Measurements from ENCODE around the gene SIMC1.
"Not testable (repeated sequence)": the region's sequence is repeated elsewhere in the genome, so short reads cannot be mapped to it uniquely, and the experiment has no call there.

SIMC1 gene

DNA sequence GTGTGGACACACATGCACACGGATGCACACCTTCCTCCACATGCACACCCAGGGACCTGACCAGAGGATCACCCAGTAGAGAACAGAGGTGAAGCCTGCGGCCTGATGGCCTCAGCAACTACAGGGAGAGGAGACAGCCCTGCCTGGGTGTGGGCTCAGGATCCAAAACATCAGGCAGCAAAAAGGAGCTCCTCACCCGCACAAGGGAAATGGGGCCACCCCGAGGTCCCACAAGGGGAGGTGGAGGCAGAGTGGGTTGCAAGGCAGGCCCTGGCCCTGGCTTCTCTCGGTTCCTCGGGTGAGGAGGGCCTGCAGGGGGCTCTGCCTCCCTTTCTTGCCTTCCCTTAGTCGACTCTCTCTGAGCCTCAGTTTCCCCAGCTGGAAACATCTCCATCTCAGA, 41.4 kb upstream of the SIMC1 start:
- H3K36me3 ChIP-seq (ENCODE audit: insufficient read depth, low read depth, low read length); H3K27ac ChIP-seq (ENCODE audit: low read length); H3K9ac ChIP-seq (ENCODE audit: low read depth, low read length); H3K4me3 ChIP-seq (ENCODE audit: low read length); H3K9me3 ChIP-seq (ENCODE audit: insufficient read depth, low read depth, low read length); H3K4me1 ChIP-seq (ENCODE audit: insufficient read depth, low read length): not testable (repeated sequence)
- peaks cover 77% of the 10 kb centered on the region for H3K27me3 ChIP-seq (ENCODE audit: insufficient read depth, low read length)

DNA sequence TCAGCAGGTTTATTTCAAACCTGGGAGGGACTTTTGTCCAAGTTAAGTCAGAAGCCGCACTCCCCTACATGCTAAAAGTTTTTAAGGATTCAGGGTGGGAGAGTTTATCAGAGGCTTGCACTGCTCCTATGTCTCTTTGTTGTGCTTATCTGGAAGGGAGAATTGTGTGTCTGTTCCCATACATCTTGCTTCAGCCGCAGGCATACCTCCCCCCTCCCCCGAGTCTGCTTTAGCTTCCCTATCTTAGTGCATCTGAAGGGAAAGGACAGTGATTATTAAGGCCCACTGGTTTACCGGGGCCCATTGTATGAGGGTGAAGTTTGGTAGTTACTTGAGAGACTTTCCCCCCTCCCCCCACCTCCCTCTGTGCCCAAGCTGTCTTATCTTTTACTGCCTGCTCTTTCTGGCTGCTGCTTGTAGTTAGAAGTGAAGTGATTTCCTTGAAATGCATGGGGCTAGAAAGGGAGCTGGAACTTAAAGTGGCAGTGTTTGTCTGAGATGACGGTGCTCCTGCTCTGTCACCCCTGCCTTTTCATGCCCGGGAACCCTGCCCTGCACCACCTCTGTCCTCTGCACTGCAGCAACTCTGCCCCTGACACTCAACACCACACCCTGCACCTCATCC, 40.9 kb upstream of the SIMC1 start:
- H3K4me1 ChIP-seq (ENCODE audit: insufficient read depth, low read length); H3K27ac ChIP-seq (ENCODE audit: low read length); H3K36me3 ChIP-seq (ENCODE audit: insufficient read depth, low read depth, low read length); H3K9me3 ChIP-seq (ENCODE audit: insufficient read depth, low read depth, low read length); H3K9ac ChIP-seq (ENCODE audit: low read depth, low read length); H3K4me3 ChIP-seq (ENCODE audit: low read length): not testable (repeated sequence)
- H3K27me3 ChIP-seq (ENCODE audit: insufficient read depth, low read length) = peaks cover 73% of the 10 kb centered on the region

DNA sequence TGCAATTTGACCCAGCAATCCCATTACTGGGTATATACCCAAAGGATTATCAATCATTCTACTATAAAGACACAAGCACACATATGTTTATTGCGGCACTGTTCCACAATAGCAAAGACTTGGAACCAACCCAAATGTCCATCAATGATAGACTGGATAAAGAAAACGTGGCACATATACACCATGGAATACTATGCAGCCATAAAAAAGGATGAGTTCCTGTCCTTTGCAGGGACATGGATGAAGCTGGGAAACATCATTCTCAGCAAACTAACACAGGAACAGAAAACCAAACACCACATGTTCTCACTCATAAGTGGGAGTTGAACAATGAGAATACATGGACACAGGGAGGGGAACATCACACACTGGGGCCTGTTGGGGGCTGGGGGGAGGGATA, 39.9 kb upstream of the SIMC1 start:
- H3K9me3 ChIP-seq (ENCODE audit: insufficient read depth, low read depth, low read length); H3K4me3 ChIP-seq (ENCODE audit: low read length); H3K27ac ChIP-seq (ENCODE audit: low read length); H3K9ac ChIP-seq (ENCODE audit: low read depth, low read length); H3K4me1 ChIP-seq (ENCODE audit: insufficient read depth, low read length); H3K36me3 ChIP-seq (ENCODE audit: insufficient read depth, low read depth, low read length): not testable (repeated sequence)
- H3K27me3 ChIP-seq (ENCODE audit: insufficient read depth, low read length) = peaks cover 66% of the 10 kb centered on the region

DNA sequence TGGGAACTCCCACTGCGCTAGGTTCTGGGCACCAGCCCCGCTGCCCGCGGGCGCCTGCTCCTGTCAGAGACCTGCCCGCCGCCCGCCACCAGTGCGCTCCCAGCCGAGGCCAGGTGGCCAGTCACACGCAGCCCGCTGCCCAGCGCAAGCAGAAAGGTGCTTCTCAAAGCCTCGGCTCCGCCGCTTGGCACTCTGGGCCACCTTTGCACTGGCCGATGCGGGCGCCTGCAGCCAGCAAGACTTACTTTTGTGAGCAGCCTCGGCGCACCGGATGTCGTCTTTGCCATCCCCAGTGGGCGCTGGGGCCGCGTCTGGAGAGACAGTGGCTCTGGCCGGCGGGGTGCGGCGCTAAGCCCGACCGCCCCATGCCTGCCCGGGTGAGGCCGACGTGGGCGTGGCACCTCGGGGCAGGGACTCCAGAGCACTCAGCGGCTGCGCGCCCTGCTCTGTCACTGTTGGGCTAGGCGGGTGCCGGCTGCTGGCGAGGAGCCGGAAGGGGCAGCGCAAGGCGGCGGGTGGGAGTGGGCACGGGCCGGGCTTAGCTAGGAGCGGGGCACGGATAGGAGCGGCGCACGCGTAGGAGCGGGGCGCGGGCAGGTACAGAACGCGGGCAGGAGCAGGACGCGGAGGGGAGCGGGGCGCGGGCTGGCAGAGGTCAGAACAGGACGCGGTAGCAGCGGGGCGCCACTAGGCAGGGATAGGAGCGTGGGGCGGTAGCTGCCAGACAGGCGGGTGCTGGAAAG, 39.1 kb upstream of the SIMC1 start:
- H3K9me3 ChIP-seq (ENCODE audit: insufficient read depth, low read depth, low read length); H3K4me1 ChIP-seq (ENCODE audit: insufficient read depth, low read length); H3K27ac ChIP-seq (ENCODE audit: low read length); H3K36me3 ChIP-seq (ENCODE audit: insufficient read depth, low read depth, low read length); H3K9ac ChIP-seq (ENCODE audit: low read depth, low read length): not testable (repeated sequence)
- H3K4me3 ChIP-seq (ENCODE audit: low read length) = peak overlapping the region; percentile 40; the same call in 1 of the 2 replicates
- H3K27me3 ChIP-seq (ENCODE audit: insufficient read depth, low read length) = peaks cover 57% of the 10 kb centered on the region

DNA sequence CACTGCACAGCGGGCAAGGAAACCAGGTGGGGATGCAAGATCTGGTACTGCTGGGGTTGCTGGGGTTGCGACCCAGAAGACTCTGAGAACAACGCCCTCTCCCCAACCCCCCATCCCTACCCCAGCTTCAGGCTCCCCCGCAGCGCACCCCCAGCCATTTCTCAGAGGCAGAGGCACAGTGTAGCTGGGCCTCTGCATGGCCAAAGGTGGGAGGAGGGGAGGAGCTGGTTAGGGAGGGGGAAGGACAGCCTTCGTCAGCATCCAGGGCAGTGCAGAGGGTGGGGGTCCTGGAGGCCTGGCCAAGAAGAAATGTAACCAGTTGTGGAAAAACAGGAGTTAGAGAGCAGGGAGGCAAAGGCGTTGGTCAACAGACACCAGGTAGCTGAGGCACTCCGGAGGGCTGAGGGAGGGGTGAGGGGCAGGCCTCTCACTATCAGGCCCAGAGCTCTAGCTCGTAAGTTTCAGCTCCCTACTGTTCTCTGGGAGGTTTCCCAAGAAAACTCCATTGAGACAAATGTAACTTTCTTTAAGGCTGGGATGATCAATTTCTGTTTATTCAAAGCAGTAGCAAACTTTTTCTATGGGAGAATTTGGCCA, 38.3 kb upstream of the SIMC1 start:
- H3K36me3 ChIP-seq (ENCODE audit: insufficient read depth, low read depth, low read length); H3K9me3 ChIP-seq (ENCODE audit: insufficient read depth, low read depth, low read length); H3K4me1 ChIP-seq (ENCODE audit: insufficient read depth, low read length); H3K9ac ChIP-seq (ENCODE audit: low read depth, low read length); H3K27ac ChIP-seq (ENCODE audit: low read length): not testable (repeated sequence)
- Histone ChIP-seq H3K4me3 (ENCODE audit: low read length) (peak overlapping the region; percentile 40; the same call in 1 of the 2 replicates), H3K27me3 (ENCODE audit: insufficient read depth, low read length) (peaks cover 52% of the 10 kb centered on the region)

DNA sequence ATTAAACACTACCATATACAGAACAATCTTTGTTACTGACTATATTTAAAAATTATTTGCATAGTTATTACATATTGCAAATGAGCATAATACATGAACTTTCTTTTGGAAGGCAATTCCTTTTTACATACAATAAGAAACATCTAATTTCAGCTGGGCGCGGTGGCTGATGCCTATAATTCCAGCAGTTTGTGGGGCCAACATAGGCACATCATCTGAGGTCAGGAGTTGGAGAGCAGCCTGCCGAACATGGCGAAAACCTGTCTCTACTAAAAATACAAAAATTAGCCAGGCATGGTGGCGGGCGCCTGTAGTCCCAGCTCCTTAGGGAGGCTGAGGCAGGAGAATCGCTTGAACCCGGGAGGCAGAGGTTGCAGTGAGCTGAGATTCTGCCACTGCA, 36.4 kb upstream of the SIMC1 start:
- Histone ChIP-seq H3K27ac (ENCODE audit: low read length) (no peak overlapping the region), H3K4me3 (ENCODE audit: low read length) (no peak overlapping the region), H3K9ac (ENCODE audit: low read depth, low read length) (no peak overlapping the region), H3K36me3 (ENCODE audit: insufficient read depth, low read depth, low read length) (no peaks in the 10 kb centered on the region), H3K9me3 (ENCODE audit: insufficient read depth, low read depth, low read length) (no peaks in the 10 kb centered on the region), H3K27me3 (ENCODE audit: insufficient read depth, low read length) (peaks cover 39% of the 10 kb centered on the region), H3K4me1 (ENCODE audit: insufficient read depth, low read length) (no peaks in the 10 kb centered on the region)

DNA sequence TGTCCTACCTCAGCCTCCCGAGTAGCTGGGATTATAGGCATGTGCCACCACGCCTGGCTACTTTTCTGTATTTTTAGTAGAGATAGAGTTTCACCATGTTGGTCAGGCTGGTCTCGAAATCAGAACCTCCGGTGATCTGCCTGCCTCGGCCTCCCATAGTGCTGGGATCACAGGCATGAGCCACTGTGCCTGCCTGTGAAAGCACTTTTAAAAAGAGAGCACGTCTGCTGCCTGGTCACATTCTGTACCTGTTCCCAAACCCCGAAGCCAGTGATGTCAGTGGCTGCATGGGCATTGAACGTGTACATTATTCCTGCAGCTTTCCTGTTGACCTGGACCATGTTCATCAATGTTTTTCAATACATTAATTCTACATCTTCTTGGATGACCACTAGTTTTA, 35.1 kb upstream of the SIMC1 start:
- H3K27ac ChIP-seq (ENCODE audit: low read length) = no peak overlapping the region
- H3K9me3 ChIP-seq (ENCODE audit: insufficient read depth, low read depth, low read length) = no peaks in the 10 kb centered on the region
- no peaks in the 10 kb centered on the region for H3K4me1 ChIP-seq (ENCODE audit: insufficient read depth, low read length)
- peaks cover 27% of the 10 kb centered on the region for H3K27me3 ChIP-seq (ENCODE audit: insufficient read depth, low read length)
- H3K9ac ChIP-seq (ENCODE audit: low read depth, low read length) = no peak overlapping the region
- no peak overlapping the region for H3K4me3 ChIP-seq (ENCODE audit: low read length)
- no peaks in the 10 kb centered on the region for H3K36me3 ChIP-seq (ENCODE audit: insufficient read depth, low read depth, low read length)

DNA sequence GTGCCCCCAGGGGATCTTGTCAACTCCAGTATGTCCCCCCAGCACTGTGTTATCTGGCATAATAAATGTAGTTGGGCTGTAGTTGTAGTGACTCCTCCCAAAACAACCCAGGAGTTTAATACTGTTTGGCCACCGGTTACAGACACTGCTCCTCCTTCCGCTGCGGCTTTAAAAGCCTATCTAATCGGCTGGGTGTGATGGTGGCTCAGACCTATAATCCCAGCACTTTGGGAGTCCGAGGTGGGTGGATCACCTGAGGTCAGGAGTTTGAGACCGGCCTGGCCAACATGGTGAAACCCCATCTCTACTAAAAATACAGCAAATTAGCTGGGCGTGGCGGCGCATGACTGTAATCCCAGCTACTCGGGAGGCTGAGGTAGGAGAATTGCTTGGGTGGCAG, 34.7 kb upstream of the SIMC1 start:
- H3K9ac ChIP-seq (ENCODE audit: low read depth, low read length); H3K9me3 ChIP-seq (ENCODE audit: insufficient read depth, low read depth, low read length); H3K4me1 ChIP-seq (ENCODE audit: insufficient read depth, low read length); H3K27ac ChIP-seq (ENCODE audit: low read length); H3K4me3 ChIP-seq (ENCODE audit: low read length); H3K36me3 ChIP-seq (ENCODE audit: insufficient read depth, low read depth, low read length): not testable (repeated sequence)
- H3K27me3 ChIP-seq (ENCODE audit: insufficient read depth, low read length) = peaks cover 23% of the 10 kb centered on the region

DNA sequence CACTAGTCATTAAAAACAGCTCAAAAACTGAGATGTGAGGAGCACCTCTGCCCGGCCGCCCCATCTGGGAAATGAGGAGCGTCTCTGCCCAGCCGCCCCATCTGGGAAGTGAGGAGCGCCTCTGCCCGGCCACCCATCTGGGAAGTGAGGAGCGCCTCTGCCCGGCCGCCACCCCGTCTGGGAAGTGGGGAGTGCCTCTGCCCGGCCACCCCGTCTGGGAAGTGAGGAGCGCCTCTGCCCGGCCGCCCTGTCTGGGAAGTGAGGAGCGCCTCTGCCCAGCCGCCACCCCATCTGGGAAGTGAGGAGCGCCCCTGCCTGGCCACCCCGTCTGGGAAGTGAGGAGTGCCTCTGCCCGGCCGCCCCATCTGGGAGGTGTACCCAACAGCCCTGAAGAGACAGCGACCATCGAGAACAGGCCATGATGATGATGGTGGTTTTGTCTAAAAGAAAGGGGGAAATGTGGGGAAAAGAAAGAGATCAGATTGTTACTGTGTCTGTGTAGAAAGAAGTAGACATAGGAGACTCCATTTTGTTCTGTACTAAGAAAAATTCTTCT, 23.7 kb upstream of the SIMC1 start:
- H3K9ac ChIP-seq (ENCODE audit: low read depth, low read length); H3K9me3 ChIP-seq (ENCODE audit: insufficient read depth, low read depth, low read length); H3K36me3 ChIP-seq (ENCODE audit: insufficient read depth, low read depth, low read length); H3K27ac ChIP-seq (ENCODE audit: low read length); H3K4me3 ChIP-seq (ENCODE audit: low read length); H3K27me3 ChIP-seq (ENCODE audit: insufficient read depth, low read length); H3K4me1 ChIP-seq (ENCODE audit: insufficient read depth, low read length): not testable (repeated sequence)

DNA sequence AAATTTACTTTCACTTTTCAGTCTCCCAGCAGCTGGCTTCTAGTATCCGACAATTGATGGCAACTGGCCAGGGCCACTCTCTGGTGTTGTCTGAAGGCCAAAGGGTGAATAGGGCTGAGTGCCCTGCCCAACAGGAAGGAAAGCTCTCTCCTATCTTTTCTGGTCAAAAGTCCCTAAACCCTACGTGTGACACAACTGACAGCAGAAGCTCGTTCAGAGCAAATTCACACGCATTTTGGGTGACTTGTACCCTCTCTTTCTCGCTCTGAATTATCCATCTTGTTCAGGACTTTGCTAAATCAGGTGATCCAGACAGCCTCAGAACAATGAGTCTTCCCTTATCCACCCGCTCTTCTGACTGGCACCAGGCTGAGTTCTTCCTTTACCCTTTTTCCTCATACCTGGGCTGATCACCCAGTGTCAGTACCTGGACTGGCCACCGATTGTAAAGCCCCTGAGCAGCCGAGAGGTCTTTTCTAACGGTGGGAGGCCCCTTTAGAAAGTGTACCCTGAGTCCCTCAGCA, 21.8 kb upstream of the SIMC1 start:
- H3K4me1 ChIP-seq (ENCODE audit: insufficient read depth, low read length); H3K36me3 ChIP-seq (ENCODE audit: insufficient read depth, low read depth, low read length); H3K9ac ChIP-seq (ENCODE audit: low read depth, low read length); H3K9me3 ChIP-seq (ENCODE audit: insufficient read depth, low read depth, low read length); H3K4me3 ChIP-seq (ENCODE audit: low read length); H3K27ac ChIP-seq (ENCODE audit: low read length); H3K27me3 ChIP-seq (ENCODE audit: insufficient read depth, low read length): not testable (repeated sequence)

DNA sequence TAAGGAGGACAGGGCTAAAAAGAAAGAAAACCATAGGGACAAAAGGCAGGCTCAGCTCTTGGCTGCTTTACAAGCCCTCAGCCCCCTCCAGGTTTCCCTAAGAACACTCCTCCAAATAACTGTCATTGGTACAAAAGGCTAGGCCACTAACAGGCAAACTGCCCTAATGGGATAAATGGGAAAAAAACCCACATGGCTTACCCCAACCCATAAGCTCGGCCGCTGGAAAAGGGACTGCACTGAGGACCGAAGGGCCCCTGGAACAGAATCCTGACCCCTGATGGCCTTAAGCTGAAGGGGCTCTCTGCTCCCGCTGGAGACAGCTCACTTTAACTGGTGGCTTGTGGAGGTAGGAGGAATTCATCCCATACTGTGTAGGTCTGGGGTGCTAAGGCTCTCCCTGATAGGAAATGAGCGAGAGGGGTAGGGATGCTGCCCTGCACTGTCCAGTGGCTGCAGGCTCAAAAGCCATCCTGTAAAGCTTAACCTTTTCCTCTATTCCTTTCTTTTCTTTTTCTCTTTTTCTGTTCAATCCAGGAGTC, 21.0 kb upstream of the SIMC1 start:
- H3K9ac ChIP-seq (ENCODE audit: low read depth, low read length); H3K27ac ChIP-seq (ENCODE audit: low read length); H3K4me3 ChIP-seq (ENCODE audit: low read length); H3K4me1 ChIP-seq (ENCODE audit: insufficient read depth, low read length); H3K9me3 ChIP-seq (ENCODE audit: insufficient read depth, low read depth, low read length); H3K36me3 ChIP-seq (ENCODE audit: insufficient read depth, low read depth, low read length); H3K27me3 ChIP-seq (ENCODE audit: insufficient read depth, low read length): not testable (repeated sequence)

DNA sequence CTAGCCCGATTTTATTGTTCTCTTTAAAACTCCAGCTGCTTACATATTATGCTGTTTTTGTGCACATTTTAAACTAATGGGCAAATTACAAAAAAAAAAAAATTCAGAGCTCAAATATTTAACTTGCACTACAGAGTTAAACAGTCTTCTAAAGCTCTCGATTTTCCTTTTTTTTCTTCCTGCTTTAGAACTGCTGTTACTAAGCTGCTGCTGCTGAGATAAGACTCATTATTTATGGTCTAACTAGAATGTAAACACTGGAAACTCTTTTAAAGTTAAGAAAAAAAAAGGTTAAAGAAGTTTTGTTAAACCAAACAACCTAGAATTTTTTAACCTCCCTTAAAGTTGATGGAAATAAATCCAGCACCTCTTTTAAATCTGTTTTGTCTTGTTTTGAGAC, 20.5 kb upstream of the SIMC1 start:
- H3K4me1 ChIP-seq (ENCODE audit: insufficient read depth, low read length); H3K9ac ChIP-seq (ENCODE audit: low read depth, low read length); H3K36me3 ChIP-seq (ENCODE audit: insufficient read depth, low read depth, low read length); H3K27me3 ChIP-seq (ENCODE audit: insufficient read depth, low read length); H3K9me3 ChIP-seq (ENCODE audit: insufficient read depth, low read depth, low read length); H3K4me3 ChIP-seq (ENCODE audit: low read length); H3K27ac ChIP-seq (ENCODE audit: low read length): not testable (repeated sequence)

Measured in iPS-20b (cell line).